ENCODE data around the gene DST. TPM values are rescaled to one million over a fixed set of nuclear protein-coding genes. Genes with fewer than 3 reads are reported as not detected.

Gene DST
- total and polyA plus RNA-seq, 2 of the 8 experiments (the other 6 are each of a cell fraction or from before 2014, with no cell fraction given), result 49.4 to 116 TPM

DNA sequence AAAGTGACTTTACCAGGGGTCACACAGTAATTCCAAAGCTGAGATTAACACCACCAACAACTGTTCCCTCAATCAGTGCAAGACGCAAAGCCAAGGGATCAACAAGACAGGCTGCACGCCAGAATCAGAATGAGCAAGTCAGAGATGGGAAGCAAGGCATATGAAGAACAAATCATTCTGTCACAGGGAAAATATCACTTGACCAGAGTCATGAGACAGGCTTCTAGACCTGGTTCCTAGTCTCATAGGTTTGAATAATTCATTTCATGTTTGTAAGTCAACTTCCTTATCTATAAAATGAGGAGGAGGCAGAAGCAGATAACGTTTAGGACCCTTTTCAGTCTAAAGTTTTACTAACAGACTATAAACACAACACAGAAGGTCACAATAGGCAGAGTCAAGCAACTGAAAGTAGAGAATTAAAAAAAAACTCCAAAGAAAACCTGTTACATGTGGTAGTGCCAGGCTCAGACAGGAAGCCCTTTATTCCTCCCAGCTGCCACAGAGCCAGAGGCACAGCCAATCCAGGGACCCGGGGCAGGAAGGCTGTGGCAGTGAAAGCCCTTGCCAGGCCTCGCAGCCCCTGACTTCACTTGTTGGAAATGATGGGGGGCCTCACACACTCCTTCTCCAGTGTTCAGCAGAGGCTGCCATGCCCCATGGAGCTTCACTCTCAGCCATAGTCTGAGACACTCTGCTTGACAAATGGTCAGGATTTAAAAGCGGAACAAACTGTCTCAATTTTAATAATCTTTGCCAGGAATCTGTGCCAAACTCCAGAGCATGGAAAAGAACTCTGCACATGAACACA lies 29.2 kb upstream of the DST start (continued):
- TF ChIP-seq, protein P1, sequence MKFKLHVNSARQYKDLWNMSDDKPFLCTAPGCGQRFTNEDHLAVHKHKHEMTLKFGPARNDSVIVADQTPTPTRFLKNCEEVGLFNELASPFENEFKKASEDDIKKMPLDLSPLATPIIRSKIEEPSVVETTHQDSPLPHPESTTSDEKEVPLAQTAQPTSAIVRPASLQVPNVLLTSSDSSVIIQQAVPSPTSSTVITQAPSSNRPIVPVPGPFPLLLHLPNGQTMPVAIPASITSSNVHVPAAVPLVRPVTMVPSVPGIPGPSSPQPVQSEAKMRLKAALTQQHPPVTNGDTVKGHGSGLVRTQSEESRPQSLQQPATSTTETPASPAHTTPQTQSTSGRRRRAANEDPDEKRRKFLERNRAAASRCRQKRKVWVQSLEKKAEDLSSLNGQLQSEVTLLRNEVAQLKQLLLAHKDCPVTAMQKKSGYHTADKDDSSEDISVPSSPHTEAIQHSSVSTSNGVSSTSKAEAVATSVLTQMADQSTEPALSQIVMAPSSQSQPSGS (IDR thresholded peaks at IDR 0.05; ENCODE audit: low read length), result no peak
- TF ChIP-seq EZH2 (IDR thresholded peaks at IDR 0.05; ENCODE audit: low read depth, low read length, severe bottlenecking) (no peak), SIRT6 (IDR thresholded peaks at IDR 0.05; ENCODE audit: low read length) (no peak), POLR2A (IDR thresholded peaks at IDR 0.05; ENCODE audit: control extremely low read depth in 1 of 2, low read depth in 2 of 2, low read length in 2 of 2) (no peak), EP300 (IDR thresholded peaks at IDR 0.05; ENCODE audit: borderline replicate concordance in 1 of 2, low read depth in 2 of 2, low read length in 2 of 2) (no peak), SAP30 (IDR thresholded peaks at IDR 0.05; ENCODE audit: insufficient read depth, insufficient replicate concordance, low read length) (no peak), CEBPB (IDR thresholded peaks at IDR 0.05; ENCODE audit: low read depth, low read length) (no peak), ZNF274 (IDR thresholded peaks at IDR 0.05; ENCODE audit: borderline replicate concordance, extremely low read depth, low read length) (no peak)
